ENCODE measurements around the gene CDC34.

DNA sequence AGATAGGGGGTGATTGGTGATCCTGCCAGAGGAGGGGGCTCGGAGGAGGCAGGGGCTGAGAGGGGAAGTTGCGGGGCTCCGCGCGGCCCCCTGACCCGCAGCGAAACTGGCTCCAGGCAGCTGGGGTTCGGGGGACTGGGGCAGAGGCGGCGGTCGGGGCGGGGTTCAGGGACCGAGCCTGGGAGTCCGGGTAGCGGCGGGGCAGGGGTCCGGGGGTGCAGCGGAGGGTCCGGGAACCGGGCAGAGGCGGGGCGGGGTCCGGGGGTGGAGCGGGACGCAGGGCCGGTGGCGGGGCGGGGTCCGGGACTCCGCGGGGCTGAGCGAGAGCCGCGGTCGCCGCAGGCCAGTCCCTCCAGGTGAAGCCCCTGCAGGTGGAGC lies 34.1 kb upstream of the CDC34 start:
- TF ChIP-seq, protein P1, sequence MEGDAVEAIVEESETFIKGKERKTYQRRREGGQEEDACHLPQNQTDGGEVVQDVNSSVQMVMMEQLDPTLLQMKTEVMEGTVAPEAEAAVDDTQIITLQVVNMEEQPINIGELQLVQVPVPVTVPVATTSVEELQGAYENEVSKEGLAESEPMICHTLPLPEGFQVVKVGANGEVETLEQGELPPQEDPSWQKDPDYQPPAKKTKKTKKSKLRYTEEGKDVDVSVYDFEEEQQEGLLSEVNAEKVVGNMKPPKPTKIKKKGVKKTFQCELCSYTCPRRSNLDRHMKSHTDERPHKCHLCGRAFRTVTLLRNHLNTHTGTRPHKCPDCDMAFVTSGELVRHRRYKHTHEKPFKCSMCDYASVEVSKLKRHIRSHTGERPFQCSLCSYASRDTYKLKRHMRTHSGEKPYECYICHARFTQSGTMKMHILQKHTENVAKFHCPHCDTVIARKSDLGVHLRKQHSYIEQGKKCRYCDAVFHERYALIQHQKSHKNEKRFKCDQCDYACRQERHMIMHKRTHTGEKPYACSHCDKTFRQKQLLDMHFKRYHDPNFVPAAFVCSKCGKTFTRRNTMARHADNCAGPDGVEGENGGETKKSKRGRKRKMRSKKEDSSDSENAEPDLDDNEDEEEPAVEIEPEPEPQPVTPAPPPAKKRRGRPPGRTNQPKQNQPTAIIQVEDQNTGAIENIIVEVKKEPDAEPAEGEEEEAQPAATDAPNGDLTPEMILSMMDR (IDR thresholded peaks at IDR 0.05; ENCODE audit: borderline replicate concordance, extremely low read depth, low read length, poor library complexity, severe bottlenecking) = no peak
- no peak for TF ChIP-seq EZH2 (IDR thresholded peaks at IDR 0.05; ENCODE audit: borderline replicate concordance, low read depth, low read length, severe bottlenecking)

Data from DND-41 (cell line).